ENCODE data around the gene PANX1.

DNA sequence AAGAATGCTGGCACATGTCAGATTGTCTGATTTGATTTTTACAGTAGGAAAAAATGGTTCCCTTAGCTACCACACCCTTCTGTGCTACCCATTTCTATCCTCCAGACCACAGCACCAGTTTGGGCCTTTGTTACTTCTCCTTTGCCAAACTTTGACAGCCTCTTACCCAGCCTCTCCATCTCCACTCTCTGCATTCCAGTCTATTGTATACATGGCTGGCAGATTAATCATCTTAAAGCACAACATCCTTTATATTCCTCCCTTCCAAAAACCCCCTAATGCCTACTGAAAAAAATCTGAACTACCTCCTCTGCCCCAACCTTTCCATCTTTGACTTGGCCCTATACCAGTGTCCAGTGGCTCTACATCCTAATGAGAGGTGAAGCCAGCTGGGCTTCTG, 10.8 kb upstream of the PANX1 start:
- TF ChIP-seq, protein P1, sequence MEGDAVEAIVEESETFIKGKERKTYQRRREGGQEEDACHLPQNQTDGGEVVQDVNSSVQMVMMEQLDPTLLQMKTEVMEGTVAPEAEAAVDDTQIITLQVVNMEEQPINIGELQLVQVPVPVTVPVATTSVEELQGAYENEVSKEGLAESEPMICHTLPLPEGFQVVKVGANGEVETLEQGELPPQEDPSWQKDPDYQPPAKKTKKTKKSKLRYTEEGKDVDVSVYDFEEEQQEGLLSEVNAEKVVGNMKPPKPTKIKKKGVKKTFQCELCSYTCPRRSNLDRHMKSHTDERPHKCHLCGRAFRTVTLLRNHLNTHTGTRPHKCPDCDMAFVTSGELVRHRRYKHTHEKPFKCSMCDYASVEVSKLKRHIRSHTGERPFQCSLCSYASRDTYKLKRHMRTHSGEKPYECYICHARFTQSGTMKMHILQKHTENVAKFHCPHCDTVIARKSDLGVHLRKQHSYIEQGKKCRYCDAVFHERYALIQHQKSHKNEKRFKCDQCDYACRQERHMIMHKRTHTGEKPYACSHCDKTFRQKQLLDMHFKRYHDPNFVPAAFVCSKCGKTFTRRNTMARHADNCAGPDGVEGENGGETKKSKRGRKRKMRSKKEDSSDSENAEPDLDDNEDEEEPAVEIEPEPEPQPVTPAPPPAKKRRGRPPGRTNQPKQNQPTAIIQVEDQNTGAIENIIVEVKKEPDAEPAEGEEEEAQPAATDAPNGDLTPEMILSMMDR (conservative IDR thresholded peaks at IDR 0.05), result no peak
- no peak for TF ChIP-seq ZFX (IDR thresholded peaks at IDR 0.05)
